Tibial nerve (tissue), 4 donors: Measurements from ENCODE around the gene DCDC1. TPM values are rescaled to one million over a fixed set of nuclear protein-coding genes. Genes with fewer than 3 reads are reported as not detected.

Experiments
- DNase-seq, 2 donors: peaks; one replicate each; pipeline ENCODE4 v3.0.0-alpha.2; 2019; ENCODE audit warnings: low spot score in 2 of 2
- H3K27ac ChIP-seq, 4 donors: fragments of 200-600 bp; sonication (generic) in 3 of 4; one replicate each; pipeline ENCODE4 v1.5.1; 2017 to 2019; ENCODE audit warnings: mild to moderate bottlenecking in 1 of 4
- H3K27me3 ChIP-seq, 2 donors: fragments of 200-600 bp; sonication (generic) in 1 of 2; one replicate each; pipeline versions ENCODE4 v1.5.1 to v1.6.0; 2017 to 2019
- H3K36me3 ChIP-seq, 3 donors: fragments of 200-600 bp; sonication (generic); one replicate each; pipeline ENCODE4 v1.5.1; 2018 to 2019
- H3K4me1 ChIP-seq, 4 donors: fragments of 200-600 bp; sonication (generic) in 3 of 4; one replicate each; pipeline ENCODE4 v1.5.1; 2017 to 2019
- H3K4me3 ChIP-seq, 4 donors: fragments of 200-600 bp; sonication (generic) in 3 of 4; one replicate each; pipeline ENCODE4 v1.5.1; 2017 to 2019; ENCODE audit warnings: mild to moderate bottlenecking in 1 of 4, moderate library complexity in 1 of 4
- H3K9me3 ChIP-seq, 4 donors: fragments of 200-600 bp; sonication (generic) in 3 of 4; one replicate each; pipeline ENCODE4 v1.5.1; 2017 to 2019
- EP300 ChIP-seq, 2 donors: sonication (generic); formaldehyde crosslinking; IDR thresholded peaks; one replicate each; pipeline ENCODE4 v1.6.1; 2017; ENCODE audit warnings: antibody characterized with exemption in 2 of 2, mild to moderate bottlenecking in 1 of 2
- POLR2A ChIP-seq, 2 donors: fragments of 450-650 bp; IDR thresholded peaks; one replicate each; pipeline ENCODE4 v1.6.1; 2017; ENCODE audit warnings: antibody characterized with exemption in 2 of 2, mild to moderate bottlenecking in 2 of 2, moderate library complexity in 2 of 2
- WGBS, 2 donors: methylation state at CpG; one replicate each; pipeline ENCODE4 v1.1.5; 2018; 5-methylcytosine and 5-hydroxymethylcytosine counted together
- total RNA-seq, 4 donors: library from RNA; depleted of rRNA; stranded (reverse); fragments of >200 nt; gene quantifications; one replicate each; pipeline ENCODE4 v1.1.0, GENCODE V29; 2016
- TF ChIP-seq, protein P1 (sequence below), 5 experiments: fragments of 200-600 bp in 3 of 5; fragments of 450-650 bp in 2 of 5; sonication (generic) in 3 of 5; IDR thresholded peaks; one replicate each; pipeline ENCODE4 v1.5.1; 2016 to 2019; ENCODE audit warnings: antibody characterized with exemption in 5 of 5, mild to moderate bottlenecking in 3 of 5, moderate library complexity in 2 of 5

Gene DCDC1
- total RNA-seq, 4 donors from 2014 or later: 1.1 to 6.1 (median 1.9) TPM

DNA sequence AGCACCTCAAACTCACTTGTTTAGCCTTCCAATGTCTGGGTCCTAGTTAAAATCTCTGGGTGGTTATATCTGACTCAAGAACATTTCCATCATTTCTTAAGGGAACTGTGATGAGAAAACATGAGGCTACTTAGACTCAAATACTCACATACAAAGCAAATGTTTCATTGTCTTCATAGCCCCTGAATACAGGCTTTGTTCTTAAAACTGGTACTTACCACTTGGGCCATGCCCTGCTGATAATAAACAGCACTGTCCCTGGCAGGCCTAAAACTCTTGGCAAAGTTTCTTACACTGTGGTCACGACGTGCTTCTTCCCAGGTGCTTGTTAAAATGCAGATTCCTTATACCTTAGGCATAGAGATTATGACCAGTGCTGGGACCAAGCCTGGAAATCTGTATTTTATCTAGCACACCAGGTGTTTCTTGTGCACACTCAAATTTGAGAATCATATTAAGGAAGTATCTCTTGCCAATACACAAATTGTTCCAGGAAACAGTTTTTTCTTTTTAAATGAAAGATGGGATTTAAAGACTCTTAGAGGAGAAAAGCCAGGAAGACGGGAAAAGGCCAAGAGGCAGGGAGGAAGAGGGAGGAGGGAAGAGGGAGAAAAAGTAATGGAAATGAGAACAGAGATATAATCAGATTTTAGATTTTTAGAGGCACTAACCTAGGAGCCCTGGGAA lies 495.5 kb downstream of the DCDC1 start:
- TF ChIP-seq, protein P1, sequence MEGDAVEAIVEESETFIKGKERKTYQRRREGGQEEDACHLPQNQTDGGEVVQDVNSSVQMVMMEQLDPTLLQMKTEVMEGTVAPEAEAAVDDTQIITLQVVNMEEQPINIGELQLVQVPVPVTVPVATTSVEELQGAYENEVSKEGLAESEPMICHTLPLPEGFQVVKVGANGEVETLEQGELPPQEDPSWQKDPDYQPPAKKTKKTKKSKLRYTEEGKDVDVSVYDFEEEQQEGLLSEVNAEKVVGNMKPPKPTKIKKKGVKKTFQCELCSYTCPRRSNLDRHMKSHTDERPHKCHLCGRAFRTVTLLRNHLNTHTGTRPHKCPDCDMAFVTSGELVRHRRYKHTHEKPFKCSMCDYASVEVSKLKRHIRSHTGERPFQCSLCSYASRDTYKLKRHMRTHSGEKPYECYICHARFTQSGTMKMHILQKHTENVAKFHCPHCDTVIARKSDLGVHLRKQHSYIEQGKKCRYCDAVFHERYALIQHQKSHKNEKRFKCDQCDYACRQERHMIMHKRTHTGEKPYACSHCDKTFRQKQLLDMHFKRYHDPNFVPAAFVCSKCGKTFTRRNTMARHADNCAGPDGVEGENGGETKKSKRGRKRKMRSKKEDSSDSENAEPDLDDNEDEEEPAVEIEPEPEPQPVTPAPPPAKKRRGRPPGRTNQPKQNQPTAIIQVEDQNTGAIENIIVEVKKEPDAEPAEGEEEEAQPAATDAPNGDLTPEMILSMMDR (IDR thresholded peaks at IDR 0.05): no peak
- TF ChIP-seq EP300 (IDR thresholded peaks at IDR 0.05) (no peak), POLR2A (IDR thresholded peaks at IDR 0.05) (no peak)
- no peak for DNase-seq
- H3K4me3 ChIP-seq: no peak overlapping the region
- no peaks in the 10 kb centered on the region for H3K36me3 ChIP-seq
- no peak overlapping the region for H3K27ac ChIP-seq
- 44% methylated on average over 3 of the region's 3 CpGs for WGBS, 2 donors
- peaks cover 0 to 13% (median 0%) of the 10 kb centered on the region in 4 donors for H3K4me1 ChIP-seq
- no peaks in the 10 kb centered on the region for H3K9me3 ChIP-seq
- H3K27me3 ChIP-seq: no peaks in the 10 kb centered on the region

DNA sequence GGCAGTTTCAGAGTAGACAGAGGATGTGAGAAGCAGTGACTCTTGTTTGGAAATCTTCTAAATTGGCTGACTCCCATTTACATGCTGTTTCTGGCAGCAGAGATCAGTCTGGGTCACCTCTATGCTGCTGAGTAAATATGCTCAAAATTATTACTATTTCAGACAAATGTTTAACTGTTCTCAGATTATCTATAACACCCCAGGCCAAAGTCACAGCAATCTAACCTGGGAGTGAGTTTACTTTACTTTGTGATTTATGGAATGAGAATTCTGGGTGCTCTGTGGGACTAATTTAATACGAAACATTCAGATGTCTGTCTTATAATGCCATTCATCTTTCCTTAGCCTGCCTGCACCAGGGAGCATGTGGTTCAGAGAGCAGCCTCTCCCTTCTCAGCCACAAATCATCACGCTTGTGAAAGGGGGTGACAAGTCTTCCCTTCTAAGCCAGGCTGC lies 500.9 kb downstream of the DCDC1 start:
- Histone ChIP-seq H3K4me3 (no peak overlapping the region), H3K27me3 (no peaks in the 10 kb centered on the region), H3K27ac (no peak overlapping the region), H3K4me1 (no peaks in the 10 kb centered on the region), H3K9me3 (no peaks in the 10 kb centered on the region), H3K36me3 (no peaks in the 10 kb centered on the region)
- DNase-seq: no peak
- TF ChIP-seq, protein P1 (IDR thresholded peaks at IDR 0.05): no peak
- TF ChIP-seq EP300 (IDR thresholded peaks at IDR 0.05) (no peak), POLR2A (IDR thresholded peaks at IDR 0.05) (no peak)
- WGBS, 2 donors: 40 to 56% methylated on average over 2 of the region's 2 CpGs

DNA sequence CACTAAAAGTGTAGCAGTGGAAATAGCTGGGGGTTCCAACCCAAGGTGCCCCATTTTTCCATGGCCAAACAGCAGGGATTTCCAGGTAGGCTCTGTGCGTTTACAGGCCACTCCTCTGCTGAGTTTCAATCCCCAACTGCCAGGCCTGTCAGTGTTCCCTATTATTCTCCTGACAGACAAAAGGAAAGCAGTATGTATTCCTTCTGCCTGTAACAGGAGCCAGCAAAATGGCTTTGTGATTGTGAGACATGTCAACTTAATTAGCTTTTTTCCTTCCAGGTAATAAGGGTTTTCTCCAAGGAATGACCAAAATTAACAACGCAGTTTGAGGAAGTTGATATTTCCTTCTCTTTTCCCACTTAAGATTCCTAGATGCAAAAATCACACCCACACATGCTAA lies 506.3 kb downstream of the DCDC1 start:
- H3K9me3 ChIP-seq: no peaks in the 10 kb centered on the region
- TF ChIP-seq POLR2A (IDR thresholded peaks at IDR 0.05) (no peak), EP300 (IDR thresholded peaks at IDR 0.05) (no peak)
- TF ChIP-seq, protein P1 (IDR thresholded peaks at IDR 0.05): no peak
- no peaks in the 10 kb centered on the region for H3K27me3 ChIP-seq
- no peak overlapping the region for H3K27ac ChIP-seq
- H3K4me1 ChIP-seq: peaks cover 0 to 9% (median 0%) of the 10 kb centered on the region in 4 donors
- no peaks in the 10 kb centered on the region for H3K36me3 ChIP-seq
- 61 to 86% methylated on average over 2 of the region's 2 CpGs for WGBS, 2 donors
- no peak for DNase-seq
- no peak overlapping the region for H3K4me3 ChIP-seq

GRCh38 chr11:30861531-30861930 lies 508.0 kb downstream of the DCDC1 start:
- 56 to 76% methylated on average over 7 of the region's 7 CpGs for WGBS, 2 donors

DNA sequence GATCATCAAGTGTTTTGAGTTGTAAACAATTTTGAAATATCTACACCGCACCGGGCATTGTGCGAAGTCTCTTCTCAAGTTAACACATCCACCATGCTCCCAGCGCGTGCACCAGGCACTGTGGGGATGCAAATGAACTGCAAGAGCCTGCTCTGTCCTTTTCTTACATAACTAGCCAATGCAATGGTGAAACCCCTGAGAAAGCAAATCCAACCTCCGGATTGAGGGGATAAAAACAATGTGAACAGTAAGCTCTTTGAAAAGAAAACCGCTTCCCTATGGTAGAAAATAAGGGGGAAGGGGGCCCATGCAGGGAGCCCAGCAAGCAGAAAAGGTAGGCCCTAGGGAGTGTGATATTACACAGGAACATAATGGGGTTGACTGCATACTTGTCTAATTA lies 508.5 kb downstream of the DCDC1 start:
- no peak for TF ChIP-seq EP300 (IDR thresholded peaks at IDR 0.05)
- TF ChIP-seq POLR2A (IDR thresholded peaks at IDR 0.05): no peak
- TF ChIP-seq, protein P1 (IDR thresholded peaks at IDR 0.05): no peak
- Histone ChIP-seq H3K4me1 (peaks cover 0 to 9% (median 0%) of the 10 kb centered on the region in 4 donors), H3K9me3 (no peaks in the 10 kb centered on the region), H3K27me3 (no peaks in the 10 kb centered on the region), H3K36me3 (no peaks in the 10 kb centered on the region), H3K4me3 (no peak overlapping the region), H3K27ac (no peak overlapping the region)
- DNase-seq: no peak
- WGBS, 2 donors: 64% methylated on average over 7 of the region's 7 CpGs

More at GRCh38 chr11:30861531-30861930, 508.0 kb downstream of the DCDC1 start:
- peaks cover 0 to 9% (median 0%) of the 10 kb centered on the region in 4 donors for H3K4me1 ChIP-seq
- no peak for DNase-seq
- no peaks in the 10 kb centered on the region for H3K27me3 ChIP-seq
- H3K27ac ChIP-seq: no peak overlapping the region
- TF ChIP-seq EP300 (IDR thresholded peaks at IDR 0.05) (no peak), POLR2A (IDR thresholded peaks at IDR 0.05) (no peak)
- TF ChIP-seq, protein P1 (IDR thresholded peaks at IDR 0.05): no peak
- H3K4me3 ChIP-seq: no peak overlapping the region
- no peaks in the 10 kb centered on the region for H3K9me3 ChIP-seq
- no peaks in the 10 kb centered on the region for H3K36me3 ChIP-seq
